ENCODE measurements around the gene PRPF31.

GRCh38 chr19:54173951-54174834 lies 58.6 kb downstream of the PRPF31 start:
- TF ChIP-seq CTCF (IDR thresholded peaks at IDR 0.05) (no peak), POLR2A (IDR thresholded peaks at IDR 0.05) (no peak)

Measured in thyroid gland (tissue), 4 donors.